Measurements from ENCODE around the gene EPS8.

DNA sequence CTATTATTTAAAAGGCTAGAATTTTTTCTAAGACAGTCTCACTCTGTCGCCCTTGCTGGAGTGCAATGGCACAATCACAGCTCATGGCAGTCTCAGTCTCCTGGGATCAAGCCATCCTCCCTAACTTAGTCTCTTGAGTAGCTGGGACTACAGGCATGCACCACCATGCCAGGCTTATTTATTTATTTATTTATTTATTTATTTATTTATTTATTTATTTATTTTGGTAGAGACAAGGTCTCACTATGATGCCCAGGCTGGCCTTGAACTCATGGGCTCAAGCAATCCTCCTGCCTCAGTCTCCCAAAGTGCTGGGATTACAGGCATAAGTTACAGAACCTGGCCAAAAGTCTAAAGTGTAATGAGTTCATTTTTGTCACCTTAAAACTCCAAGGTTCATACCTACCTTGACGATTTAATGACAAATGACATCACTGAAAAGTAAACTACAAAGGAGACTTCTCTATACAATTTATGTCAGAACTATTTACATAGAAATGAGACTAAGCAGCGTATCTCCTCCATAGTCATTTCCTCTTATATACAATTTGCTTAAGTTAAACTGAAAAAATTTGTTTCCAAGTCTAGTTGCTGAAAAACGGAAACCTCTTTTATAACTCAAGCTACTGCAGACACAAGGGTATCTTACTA is 78.2 kb downstream of the EPS8 start:
- TF ChIP-seq EZH2 (IDR thresholded peaks at IDR 0.05) = no peak
- TF ChIP-seq POLR2AphosphoS5 (IDR thresholded peaks at IDR 0.05; ENCODE audit: borderline replicate concordance, low read depth, low read length) = no peak
- TF ChIP-seq FOXP2 (optimal IDR thresholded peaks at IDR 0.05; ENCODE audit: control extremely low read depth, extremely low read length, insufficient read depth) = no peak

Measured in SK-N-MC (cell line).